Fibroblast of villous mesenchyme (primary cell): ENCODE data around the gene LRRC46. TPM values are rescaled to one million over a fixed set of nuclear protein-coding genes. Genes with fewer than 3 reads are reported as not detected.
A peak's percentile ranks its signal among the peaks of the same experiment; 100 is the strongest.

Source experiments
- DNase-seq: peaks from one replicate; pipeline ENCODE4 v3.0.0-alpha.2; 2010; ENCODE audit warnings: low read depth
- H3K4me3 ChIP-seq: 2 replicates; pipeline ENCODE4 v1.5.1; 2011; ENCODE audit warnings: low read depth, mild to moderate bottlenecking, low read length
- total RNA-seq: library from RNA; depleted of rRNA; stranded (reverse); fragments of >200 nt; gene quantifications from 2 replicates; pipeline ENCODE4 v1.2.3, GENCODE V29; 2012
- TF ChIP-seq, protein P1 (sequence below): IDR thresholded peaks from 2 replicates; pipeline ENCODE4 v1.5.1; 2012; ENCODE audit warnings: low read depth, mild to moderate bottlenecking, low read length; ENCODE audit not compliant: insufficient read depth

LRRC46 gene
- total RNA-seq, 1 donor: under 0.01 TPM

DNA sequence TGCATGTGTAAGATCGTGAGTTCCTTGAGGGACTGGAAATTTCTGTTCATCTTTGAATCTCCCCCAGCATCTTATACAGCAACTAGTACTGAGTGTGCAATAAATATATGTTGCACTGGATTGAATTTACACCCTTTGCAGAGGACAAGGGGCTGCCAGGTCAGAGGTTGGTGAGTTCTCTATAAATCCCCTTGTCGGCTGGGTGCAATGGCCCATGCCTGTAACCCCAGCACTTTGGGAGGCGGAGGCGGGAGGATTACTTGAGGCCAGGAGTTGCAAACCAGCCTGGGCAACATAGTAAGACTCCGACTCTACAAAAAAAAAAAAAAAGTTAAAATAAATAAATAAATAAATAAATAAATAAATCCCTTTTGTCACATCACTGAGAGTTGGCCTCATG is 28.9 kb downstream of the LRRC46 start:
- no peak for DNase-seq
- H3K4me3 ChIP-seq: no peak overlapping the region
- TF ChIP-seq, protein P1, sequence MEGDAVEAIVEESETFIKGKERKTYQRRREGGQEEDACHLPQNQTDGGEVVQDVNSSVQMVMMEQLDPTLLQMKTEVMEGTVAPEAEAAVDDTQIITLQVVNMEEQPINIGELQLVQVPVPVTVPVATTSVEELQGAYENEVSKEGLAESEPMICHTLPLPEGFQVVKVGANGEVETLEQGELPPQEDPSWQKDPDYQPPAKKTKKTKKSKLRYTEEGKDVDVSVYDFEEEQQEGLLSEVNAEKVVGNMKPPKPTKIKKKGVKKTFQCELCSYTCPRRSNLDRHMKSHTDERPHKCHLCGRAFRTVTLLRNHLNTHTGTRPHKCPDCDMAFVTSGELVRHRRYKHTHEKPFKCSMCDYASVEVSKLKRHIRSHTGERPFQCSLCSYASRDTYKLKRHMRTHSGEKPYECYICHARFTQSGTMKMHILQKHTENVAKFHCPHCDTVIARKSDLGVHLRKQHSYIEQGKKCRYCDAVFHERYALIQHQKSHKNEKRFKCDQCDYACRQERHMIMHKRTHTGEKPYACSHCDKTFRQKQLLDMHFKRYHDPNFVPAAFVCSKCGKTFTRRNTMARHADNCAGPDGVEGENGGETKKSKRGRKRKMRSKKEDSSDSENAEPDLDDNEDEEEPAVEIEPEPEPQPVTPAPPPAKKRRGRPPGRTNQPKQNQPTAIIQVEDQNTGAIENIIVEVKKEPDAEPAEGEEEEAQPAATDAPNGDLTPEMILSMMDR: no peak

DNA sequence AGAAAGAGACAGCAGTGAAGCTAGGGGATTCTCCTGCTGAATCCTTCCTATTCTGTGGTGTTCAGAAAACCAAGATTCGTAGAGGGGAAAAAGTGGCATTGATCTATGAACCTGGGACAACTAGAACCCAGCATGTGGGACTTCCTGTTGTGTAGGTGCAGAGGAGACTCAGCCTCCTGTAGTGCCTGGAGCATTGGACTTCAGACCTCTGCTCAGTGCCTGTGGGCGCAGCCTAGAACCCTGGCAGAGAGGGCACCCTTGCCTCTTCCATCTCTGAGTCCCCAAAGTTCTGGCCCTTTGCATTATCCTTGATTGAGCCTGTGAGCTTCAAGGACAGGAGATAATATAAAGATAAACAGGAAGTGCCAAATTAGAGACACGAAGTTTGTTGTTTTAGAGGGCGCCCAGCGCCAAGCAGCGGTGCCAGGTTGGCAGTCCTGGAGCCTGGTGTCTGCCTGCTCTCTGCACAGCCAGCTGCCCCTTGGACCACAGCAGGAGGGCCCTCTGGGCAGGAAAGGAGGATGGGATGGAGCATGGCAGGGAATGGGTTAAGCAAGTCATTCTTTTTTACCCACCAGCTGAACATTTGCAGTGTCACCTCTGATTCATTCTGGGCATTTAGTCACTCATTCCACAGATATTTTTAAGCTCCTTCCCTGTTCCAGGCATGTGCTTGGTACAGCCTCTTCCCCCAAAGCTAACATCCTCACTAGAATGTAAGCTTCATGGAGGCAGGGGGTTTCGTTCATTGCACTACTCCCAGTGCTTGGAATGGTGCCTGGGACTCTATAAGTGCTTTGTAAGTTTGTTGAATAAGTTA is 31.4 kb downstream of the LRRC46 start:
- H3K4me3 ChIP-seq: no peak overlapping the region
- TF ChIP-seq, protein P1: no peak
- DNase-seq: no peak

DNA sequence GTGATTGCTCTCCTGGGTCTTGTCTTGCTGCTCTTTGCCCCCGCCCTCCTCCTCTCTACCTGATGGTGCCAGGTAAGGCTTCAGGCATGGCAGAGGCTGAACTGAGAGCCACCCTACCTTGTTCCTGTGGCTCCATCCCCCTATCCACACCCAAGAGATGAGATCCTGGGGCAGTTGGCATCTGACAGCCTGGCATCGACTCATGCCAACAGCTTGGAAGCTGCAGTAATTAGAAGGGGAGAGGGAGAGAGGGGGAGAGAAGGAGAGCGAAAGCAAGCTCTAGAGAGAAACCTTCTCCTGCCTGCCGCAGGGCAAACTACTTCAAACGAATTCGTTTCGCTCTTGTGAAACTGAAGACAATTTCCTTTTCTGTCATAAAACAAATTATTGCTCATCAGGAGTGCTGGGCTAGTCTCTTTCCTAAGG is 33.3 kb downstream of the LRRC46 start:
- TF ChIP-seq, protein P1: no peak
- H3K4me3 ChIP-seq: no peak overlapping the region
- DNase-seq: no peak

DNA sequence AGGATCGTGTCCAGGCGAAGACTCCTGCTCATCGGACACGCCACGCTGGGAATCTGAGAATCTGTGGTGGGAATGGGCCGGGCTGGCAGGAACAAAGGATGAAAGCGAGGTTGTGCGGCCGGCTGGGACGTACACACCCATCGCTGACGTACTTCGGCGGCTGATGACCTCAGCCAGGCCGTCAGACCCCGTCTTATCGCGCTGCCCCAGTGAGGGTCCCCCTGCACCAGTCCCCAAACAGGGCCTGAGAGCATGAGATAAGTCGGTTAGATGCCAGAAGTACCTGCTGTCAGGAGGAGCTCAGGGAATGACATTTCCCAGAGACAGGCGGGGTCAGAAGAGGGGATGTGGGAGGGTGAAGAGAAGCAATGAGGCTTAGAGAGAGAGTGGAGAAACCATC is 35.5 kb downstream of the LRRC46 start:
- TF ChIP-seq, protein P1: no peak
- DNase-seq: peak; percentile 71

DNA sequence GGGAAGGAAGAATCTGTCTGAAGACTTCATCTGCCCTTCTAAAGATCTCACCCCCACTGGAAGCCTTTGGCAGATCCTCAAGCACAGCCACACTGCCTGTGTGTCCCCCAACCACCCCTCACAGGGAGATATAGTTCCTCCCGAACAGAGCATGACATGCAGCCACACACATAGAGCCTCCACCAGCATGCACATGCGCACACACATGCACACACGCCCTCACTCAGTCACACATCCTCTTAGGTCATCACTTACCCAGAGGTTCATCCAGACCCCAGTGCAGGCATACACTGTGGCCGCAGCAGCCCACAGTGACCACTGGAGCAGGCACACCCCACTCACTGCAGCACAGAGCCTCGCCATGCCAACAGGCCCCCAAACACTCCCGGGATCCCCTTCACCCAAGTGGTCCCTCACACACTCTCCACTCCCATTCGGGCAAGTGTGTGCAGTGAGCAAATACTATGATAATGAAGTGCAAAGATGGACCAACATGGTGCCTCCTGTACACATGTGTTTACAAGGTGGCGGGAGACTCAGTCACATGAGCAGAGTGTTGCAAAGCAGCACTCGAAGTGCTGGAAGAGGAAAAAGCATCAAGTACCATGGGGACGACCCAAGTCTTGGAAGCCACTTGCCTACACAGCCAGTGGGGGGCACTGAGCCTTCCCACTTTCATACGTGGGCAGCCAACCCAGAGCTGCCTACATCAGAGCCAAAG is 36.5 kb downstream of the LRRC46 start:
- no peak for DNase-seq
- TF ChIP-seq, protein P1: no peak
- no peak overlapping the region for H3K4me3 ChIP-seq

More for the DNA sequence above, 35.5 kb downstream of the LRRC46 start:
- H3K4me3 ChIP-seq: no peak overlapping the region

DNA sequence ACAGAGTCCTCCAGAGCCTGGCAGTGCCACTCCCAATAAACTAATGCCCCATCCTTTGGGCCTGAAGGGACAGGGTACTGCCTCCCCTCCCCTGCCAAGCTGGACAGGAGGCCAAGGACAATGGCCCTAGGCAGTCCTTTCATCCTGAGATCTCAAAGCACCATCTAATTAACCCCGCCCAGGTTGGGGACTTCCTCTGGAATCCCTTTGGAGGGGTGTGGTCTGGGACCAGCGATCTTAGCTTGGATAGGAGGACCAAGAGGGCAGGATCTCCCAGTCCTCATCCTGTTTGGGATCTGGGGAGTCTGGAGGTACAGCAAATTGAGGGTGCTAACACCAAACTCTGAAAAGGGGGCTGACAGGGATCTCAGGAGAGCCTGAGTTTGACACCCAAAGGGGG is 37.6 kb downstream of the LRRC46 start:
- TF ChIP-seq, protein P1: no peak
- DNase-seq: no peak

More for the DNA sequence above, 37.6 kb downstream of the LRRC46 start:
- no peak overlapping the region for H3K4me3 ChIP-seq
